SJCRH30 (cell line): Measurements from ENCODE around the gene C1orf35. TPM values are rescaled to one million over a fixed set of nuclear protein-coding genes. Genes with fewer than 3 reads are reported as not detected.

Experiments
- DNase-seq, 2 experiments: peaks; one replicate each; pipeline ENCODE4 v3.0.0-alpha.2; 2015 to 2020
- H3K27ac ChIP-seq: fragments of 250-450 bp; sonication (Bioruptor Pico); 2 replicates; pipeline ENCODE4 v1.5.1; 2020; ENCODE audit warnings: mild to moderate bottlenecking, moderate library complexity
- H3K27me3 ChIP-seq: fragments of 250-450 bp; sonication (Bioruptor Pico); 2 replicates; pipeline ENCODE4 v1.5.1; 2020; ENCODE audit warnings: mild to moderate bottlenecking, moderate library complexity
- H3K36me3 ChIP-seq: fragments of 250-450 bp; sonication (Bioruptor Pico); 2 replicates; pipeline ENCODE4 v1.5.1; 2020; ENCODE audit warnings: mild to moderate bottlenecking, moderate library complexity
- H3K4me1 ChIP-seq: fragments of 250-450 bp; sonication (Bioruptor Pico); 2 replicates; pipeline ENCODE4 v1.5.1; 2020; ENCODE audit warnings: mild to moderate bottlenecking, moderate library complexity
- H3K4me3 ChIP-seq: fragments of 250-450 bp; sonication (Bioruptor Pico); 2 replicates; pipeline ENCODE4 v1.5.1; 2020; ENCODE audit warnings: mild to moderate bottlenecking, moderate library complexity
- H3K9me3 ChIP-seq: fragments of 250-450 bp; sonication (Bioruptor Pico); replicated peaks from 2 replicates; pipeline ENCODE4 v1.5.1; 2020; ENCODE audit warnings: mild to moderate bottlenecking, moderate library complexity
- total RNA-seq: library from RNA; depleted of rRNA; stranded (reverse); fragments of >200 nt; shearing (Covaris generic); gene quantifications from 2 replicates; pipeline ENCODE4 v1.2.3, GENCODE V29; 2014

C1orf35 gene
- total RNA-seq, 1 experiment from 2014 or later = 22.8 TPM

GRCh38 chr1:228145463-228146416 lies 42.6 kb upstream of the C1orf35 start:
- Histone ChIP-seq H3K27me3 (no peaks in the 10 kb centered on the region), H3K4me1 (peaks cover 22% of the 10 kb centered on the region), H3K27ac (no peak overlapping the region), H3K9me3 (no peaks in the 10 kb centered on the region), H3K36me3 (0 out of 2 replicates have a peak, but pooled peaks cover 4% of the 10 kb centered on the region), H3K4me3 (no peak overlapping the region)
- no peak for DNase-seq

GRCh38 chr1:228144993-228145343 lies 41.8 kb upstream of the C1orf35 start:
- H3K4me1 ChIP-seq = peaks cover 21% of the 10 kb centered on the region
- H3K36me3 ChIP-seq = 0 out of 2 replicates have a peak, but pooled peaks cover 4% of the 10 kb centered on the region

DNA sequence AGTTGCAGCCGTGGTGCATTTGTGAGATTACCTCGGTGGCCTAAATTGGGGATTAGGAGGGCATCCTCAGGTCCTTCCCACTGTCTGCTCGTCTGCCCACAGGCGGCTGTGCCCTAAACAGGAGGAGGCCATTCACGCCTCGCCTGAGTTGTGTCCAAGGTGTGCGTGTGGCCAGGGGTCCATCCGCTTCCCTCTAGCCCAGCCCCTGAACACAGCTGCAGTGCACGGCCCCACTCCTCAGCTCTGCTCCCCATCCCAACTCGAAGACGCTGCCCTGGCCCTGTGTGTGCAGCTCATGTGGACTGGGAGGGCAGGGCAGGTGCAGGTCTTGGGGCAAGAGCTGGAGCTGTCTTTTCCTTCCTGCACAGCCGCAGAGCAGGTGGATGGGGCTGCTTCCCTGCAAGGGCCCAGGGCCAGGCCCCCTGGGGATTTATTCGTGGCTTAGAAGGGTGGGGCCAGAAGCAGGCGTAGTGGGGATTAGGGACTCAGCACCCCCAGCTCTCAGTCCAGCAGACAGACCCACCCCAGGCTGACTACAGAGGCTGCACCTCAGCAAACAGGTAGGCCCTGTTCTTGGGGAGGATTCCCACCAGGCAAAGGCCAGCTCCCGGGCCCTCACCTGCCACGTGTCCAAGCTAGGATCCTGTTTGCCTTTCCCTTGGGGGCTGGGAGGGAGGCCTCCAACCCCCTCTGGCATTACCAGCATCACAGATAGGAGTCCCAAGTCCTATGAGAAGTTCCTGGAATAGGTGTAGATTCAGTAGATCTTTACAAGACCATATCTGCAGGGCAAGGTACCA lies 41.3 kb upstream of the C1orf35 start:
- DNase-seq = no peak

More at GRCh38 chr1:228144993-228145343, 41.8 kb upstream of the C1orf35 start:
- no peaks in the 10 kb centered on the region for H3K9me3 ChIP-seq
- no peak for DNase-seq
- no peak overlapping the region for H3K4me3 ChIP-seq
- no peak overlapping the region for H3K27ac ChIP-seq
- H3K27me3 ChIP-seq = no peaks in the 10 kb centered on the region

GRCh38 chr1:228143480-228144192 lies 40.5 kb upstream of the C1orf35 start:
- Histone ChIP-seq H3K9me3 (no peaks in the 10 kb centered on the region), H3K27ac (no peak overlapping the region), H3K36me3 (0 out of 2 replicates have a peak, but pooled peaks cover under 1% of the 10 kb centered on the region), H3K27me3 (no peaks in the 10 kb centered on the region), H3K4me1 (peaks cover 16% of the 10 kb centered on the region), H3K4me3 (no peak overlapping the region)
- no peak for DNase-seq

More for the DNA sequence above, 41.3 kb upstream of the C1orf35 start:
- no peaks in the 10 kb centered on the region for H3K9me3 ChIP-seq
- H3K27me3 ChIP-seq = no peaks in the 10 kb centered on the region
- peaks cover 16% of the 10 kb centered on the region for H3K4me1 ChIP-seq
- H3K36me3 ChIP-seq = 0 out of 2 replicates have a peak, but pooled peaks cover 4% of the 10 kb centered on the region
- no peak overlapping the region for H3K4me3 ChIP-seq
- no peak overlapping the region for H3K27ac ChIP-seq

DNA sequence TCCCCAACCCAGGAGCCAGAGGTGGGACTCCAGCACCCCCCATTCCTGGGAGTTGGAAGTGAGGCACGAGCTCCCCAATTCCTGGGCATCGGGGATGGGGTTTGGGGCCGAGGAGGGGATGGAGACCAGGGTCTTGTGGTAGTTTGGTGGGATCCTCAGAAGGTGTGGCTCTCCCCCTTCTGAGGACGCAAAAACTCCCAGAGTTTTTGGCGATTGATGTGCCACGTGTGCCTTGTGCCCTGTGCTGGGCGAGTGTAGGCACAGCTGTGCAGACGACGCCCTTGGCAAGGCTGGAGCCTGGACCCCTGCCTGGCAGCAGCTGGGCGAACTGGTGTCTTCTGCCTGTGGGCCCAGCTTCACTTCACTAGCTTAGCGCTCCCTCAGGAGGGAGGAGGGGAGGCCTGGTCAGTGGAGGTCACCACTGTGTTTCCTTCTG lies 39.6 kb upstream of the C1orf35 start:
- no peaks in the 10 kb centered on the region for H3K27me3 ChIP-seq
- H3K36me3 ChIP-seq = no peaks in the 10 kb centered on the region
- H3K4me3 ChIP-seq = no peak overlapping the region
- DNase-seq = no peak
- no peaks in the 10 kb centered on the region for H3K9me3 ChIP-seq
- H3K4me1 ChIP-seq = peaks cover 16% of the 10 kb centered on the region
- no peak overlapping the region for H3K27ac ChIP-seq

GRCh38 chr1:228142155-228142691 lies 39.1 kb upstream of the C1orf35 start:
- DNase-seq = no peak
- Histone ChIP-seq H3K4me3 (no peak overlapping the region; the same call in 1 of the 2 replicates), H3K9me3 (no peaks in the 10 kb centered on the region), H3K27ac (no peak overlapping the region), H3K4me1 (peaks cover 16% of the 10 kb centered on the region), H3K36me3 (no peaks in the 10 kb centered on the region), H3K27me3 (no peaks in the 10 kb centered on the region)

DNA sequence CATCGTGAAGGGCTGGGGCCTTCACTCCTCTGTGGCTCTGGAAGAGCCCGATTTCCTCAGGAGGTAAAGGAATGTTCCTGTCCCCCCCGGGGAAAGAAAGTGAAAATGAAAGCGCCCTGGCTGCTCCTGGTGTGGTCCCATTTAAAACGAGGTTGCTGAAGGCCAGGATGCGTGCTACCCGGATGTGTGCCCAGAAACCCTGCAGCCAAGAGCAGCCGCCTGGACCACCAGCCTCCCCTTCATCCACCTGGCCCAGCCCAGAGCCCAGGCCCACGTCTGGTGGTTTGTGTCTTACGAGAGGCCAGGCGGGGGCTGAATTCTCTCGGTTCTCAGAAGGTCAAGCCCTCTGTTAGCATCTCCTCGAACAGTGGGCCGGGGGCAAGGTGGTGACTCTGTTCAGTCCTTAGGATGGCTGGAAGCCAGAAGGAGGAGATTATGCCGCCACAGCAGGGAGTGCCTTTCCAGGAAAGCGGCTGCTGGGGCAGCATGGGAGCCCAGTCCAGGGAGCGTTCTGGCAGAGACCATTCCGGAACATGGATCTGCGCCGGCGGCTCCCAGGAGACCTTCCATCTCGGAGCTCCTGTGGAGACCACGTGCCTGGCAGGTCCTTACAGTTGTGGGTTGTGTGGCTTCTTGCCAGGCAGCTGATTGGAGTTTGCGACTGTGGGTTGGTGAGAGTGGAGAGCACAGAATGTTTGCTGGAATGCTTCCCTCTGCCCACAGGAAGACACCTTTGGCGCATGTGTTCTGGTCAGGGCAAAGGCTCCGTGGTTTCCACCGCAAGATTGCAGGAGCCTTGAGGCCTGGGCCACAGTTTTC lies 38.3 kb upstream of the C1orf35 start:
- Histone ChIP-seq H3K9me3 (no peaks in the 10 kb centered on the region), H3K27ac (peak overlapping the region; percentile 65; the same call in 1 of the 2 replicates), H3K4me1 (peaks cover 16% of the 10 kb centered on the region), H3K36me3 (no peaks in the 10 kb centered on the region), H3K4me3 (peak overlapping the region; percentile 89), H3K27me3 (no peaks in the 10 kb centered on the region)
- DNase-seq = peak; percentile 51 to 52

- Histone ChIP-seq H3K9me3 (no peaks in the 10 kb centered on the region), H3K36me3 (no peaks in the 10 kb centered on the region), H3K4me1 (peaks cover 16% of the 10 kb centered on the region), H3K4me3 (peak overlapping the region; percentile 89), H3K27ac (peak overlapping the region; percentile 65; the same call in 1 of the 2 replicates), H3K27me3 (no peaks in the 10 kb centered on the region)
- DNase-seq = no peak
Measured at GRCh38 chr1:228140724-228141225, 37.6 kb upstream of the C1orf35 start.

- no peaks in the 10 kb centered on the region for H3K27me3 ChIP-seq
- H3K4me3 ChIP-seq = peak within 1 kb of the TSS; percentile 89
- DNase-seq = peak; percentile 99 to 100
- no peaks in the 10 kb centered on the region for H3K9me3 ChIP-seq
- no peaks in the 10 kb centered on the region for H3K36me3 ChIP-seq
- peak within 1 kb of the TSS; percentile 65 for H3K27ac ChIP-seq
- H3K4me1 ChIP-seq = peaks cover 16% of the 10 kb centered on the region
Measured at GRCh38 chr1:228139931-228140723, 37.0 kb upstream of the C1orf35 start, which contains the start of gene GUK1. Gene GUK1 (plus strand): TSS chr1:228140279. CDS start chr1:228140303, 24 bp downstream.

DNA sequence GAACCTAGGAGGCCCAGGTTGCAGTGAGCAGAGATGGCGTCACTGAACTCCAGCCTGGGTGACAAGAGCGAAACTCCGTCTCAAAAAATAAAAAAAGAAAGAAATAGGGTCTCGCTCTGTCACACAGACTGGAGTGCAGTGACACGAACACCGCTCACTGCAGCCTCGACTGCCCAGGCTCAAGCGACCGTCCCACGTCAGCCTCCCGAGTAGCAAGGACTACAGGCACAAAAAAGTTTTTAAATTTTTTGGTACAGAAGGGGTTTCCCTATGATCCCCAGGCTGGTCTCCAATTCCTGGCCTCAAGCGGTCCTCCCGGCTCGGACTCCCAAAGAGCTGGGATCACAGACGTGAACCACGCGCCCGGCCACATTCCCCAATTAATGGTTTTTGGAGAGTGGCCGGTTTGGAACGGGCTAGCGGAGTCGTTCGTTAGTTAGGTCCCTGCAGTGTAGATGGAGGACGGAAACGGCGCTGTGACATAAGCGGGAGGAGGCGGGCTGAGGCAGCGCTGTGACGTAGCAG lies 36.3 kb upstream of the C1orf35 start:
- peak overlapping the region; percentile 6; the same call in 1 of the 2 replicates for H3K27ac ChIP-seq
- H3K27me3 ChIP-seq = no peaks in the 10 kb centered on the region
- H3K36me3 ChIP-seq = no peaks in the 10 kb centered on the region
- H3K4me1 ChIP-seq = peaks cover 16% of the 10 kb centered on the region
- no peak for DNase-seq
- H3K9me3 ChIP-seq = no peaks in the 10 kb centered on the region
- H3K4me3 ChIP-seq = peak overlapping the region; percentile 89

- no peak for DNase-seq
- Histone ChIP-seq H3K27ac (no peak overlapping the region), H3K36me3 (no peaks in the 10 kb centered on the region)
Measured at GRCh38 chr1:228136901-228137300, 33.8 kb upstream of the C1orf35 start.

DNA sequence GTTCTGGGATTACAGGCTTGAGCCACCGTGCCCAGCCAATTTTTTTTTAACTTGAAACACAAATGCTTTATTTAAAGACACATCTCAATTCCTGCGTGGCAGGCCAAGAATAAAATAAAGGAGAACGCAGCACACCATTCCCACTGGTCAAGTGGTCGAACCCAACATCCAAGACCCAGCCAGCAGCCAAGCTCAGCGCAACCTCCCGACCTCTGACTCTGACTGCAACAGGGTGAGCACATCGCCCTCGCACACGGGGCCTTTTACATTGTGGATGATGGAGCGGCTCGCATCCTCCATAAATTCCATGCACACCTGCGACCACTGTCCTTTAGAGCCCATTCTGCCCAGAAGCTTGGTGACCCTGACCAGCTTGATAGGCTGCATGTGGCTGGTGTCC lies 31.5 kb upstream of the C1orf35 start:
- Histone ChIP-seq H3K4me3 (no peak overlapping the region), H3K27ac (no peak overlapping the region), H3K4me1 (no peaks in the 10 kb centered on the region), H3K36me3 (no peaks in the 10 kb centered on the region), H3K9me3 (no peaks in the 10 kb centered on the region), H3K27me3 (no peaks in the 10 kb centered on the region)
- no peak for DNase-seq

More at GRCh38 chr1:228136901-228137300, 33.8 kb upstream of the C1orf35 start:
- H3K9me3 ChIP-seq = no peaks in the 10 kb centered on the region
- H3K27me3 ChIP-seq = no peaks in the 10 kb centered on the region
- peaks cover 10% of the 10 kb centered on the region for H3K4me1 ChIP-seq
- H3K4me3 ChIP-seq = no peak overlapping the region
